ENCODE data around the gene PSKH1. TPM values are rescaled to one million over a fixed set of nuclear protein-coding genes. Genes with fewer than 3 reads are reported as not detected.

PSKH1 gene
- total and polyA plus RNA-seq, 2 experiments from 2014 or later = 29.2 to 44.6 TPM

GRCh38 chr16:67941469-67942199, 48.6 kb downstream of the PSKH1 start:
- H2AFZ ChIP-seq = no peak overlapping the region
- no peaks in the 10 kb centered on the region for H3K9me3 ChIP-seq (ENCODE audit: low read depth)
- no peak overlapping the region for H3K4me2 ChIP-seq
- DNase-seq (ENCODE audit: low spot score) = no peak
- WGBS (ENCODE audit: low lambda C conversion rate, missing lambda C conversion rate) = 91% methylated on average over 9 of the region's 9 CpGs
- no peaks in the 10 kb centered on the region for H4K20me1 ChIP-seq (ENCODE audit: insufficient read depth, poor library complexity, severe bottlenecking)
- TF ChIP-seq EZH2phosphoT487 (IDR thresholded peaks at IDR 0.05; ENCODE audit: low read depth, severe bottlenecking, unreplicated experiment) (no peak), EZH2 (IDR thresholded peaks at IDR 0.05; ENCODE audit: borderline replicate concordance) (no peak), CTCF (IDR thresholded peaks at IDR 0.05; ENCODE audit: poor library complexity) (no peak)
- no peaks in the 10 kb centered on the region for H3K36me3 ChIP-seq (replicated peaks; ENCODE audit: insufficient read depth, low read depth)
- H3K27me3 ChIP-seq = no peaks in the 10 kb centered on the region
- no peak overlapping the region for H3K4me3 ChIP-seq
- peaks cover 8% of the 10 kb centered on the region for H3K4me1 ChIP-seq (ENCODE audit: insufficient read depth)
- peaks cover 24% of the 10 kb centered on the region for H3K79me2 ChIP-seq
- H3K9me2 ChIP-seq (replicated peaks; ENCODE audit: insufficient read depth) = no peaks in the 10 kb centered on the region
- no peak overlapping the region for H3K27ac ChIP-seq

- Histone ChIP-seq H3K4me1 (ENCODE audit: insufficient read depth) (peaks cover 4% of the 10 kb centered on the region), H3K36me3 (replicated peaks; ENCODE audit: insufficient read depth, low read depth) (no peaks in the 10 kb centered on the region), H3K79me2 (peaks cover 23% of the 10 kb centered on the region), H2AFZ (no peak overlapping the region), H3K27me3 (no peaks in the 10 kb centered on the region), H3K4me3 (no peak overlapping the region), H3K9me2 (replicated peaks; ENCODE audit: insufficient read depth) (no peaks in the 10 kb centered on the region), H3K4me2 (no peak overlapping the region), H3K9me3 (ENCODE audit: low read depth) (no peaks in the 10 kb centered on the region), H4K20me1 (ENCODE audit: insufficient read depth, poor library complexity, severe bottlenecking) (no peaks in the 10 kb centered on the region), H3K27ac (no peak overlapping the region)
- 84% methylated on average over 6 of the region's 6 CpGs for WGBS (ENCODE audit: low lambda C conversion rate, missing lambda C conversion rate)
- DNase-seq (ENCODE audit: low spot score) = peak; percentile 55
- TF ChIP-seq EZH2 (IDR thresholded peaks at IDR 0.05; ENCODE audit: borderline replicate concordance) (no peak), EZH2phosphoT487 (IDR thresholded peaks at IDR 0.05; ENCODE audit: low read depth, severe bottlenecking, unreplicated experiment) (no peak), CTCF (IDR thresholded peaks at IDR 0.05; ENCODE audit: poor library complexity) (peak; percentile 53)
Observed at GRCh38 chr16:67942200-67942509, 49.1 kb downstream of the PSKH1 start.

GRCh38 chr16:67942510-67943255, 49.6 kb downstream of the PSKH1 start:
- WGBS (ENCODE audit: low lambda C conversion rate, missing lambda C conversion rate) = 96% methylated on average over 27 of the region's 27 CpGs
- no peaks in the 10 kb centered on the region for H3K4me1 ChIP-seq (ENCODE audit: insufficient read depth)
- peaks cover 18% of the 10 kb centered on the region for H3K79me2 ChIP-seq
- H2AFZ ChIP-seq = no peak overlapping the region
- H3K4me3 ChIP-seq = no peak overlapping the region
- no peaks in the 10 kb centered on the region for H4K20me1 ChIP-seq (ENCODE audit: insufficient read depth, poor library complexity, severe bottlenecking)
- H3K36me3 ChIP-seq (replicated peaks; ENCODE audit: insufficient read depth, low read depth) = no peaks in the 10 kb centered on the region
- no peaks in the 10 kb centered on the region for H3K9me2 ChIP-seq (replicated peaks; ENCODE audit: insufficient read depth)
- H3K27me3 ChIP-seq = no peaks in the 10 kb centered on the region
- no peak for DNase-seq (ENCODE audit: low spot score)
- no peaks in the 10 kb centered on the region for H3K9me3 ChIP-seq (ENCODE audit: low read depth)
- no peak overlapping the region for H3K4me2 ChIP-seq
- H3K27ac ChIP-seq = no peak overlapping the region
- TF ChIP-seq EZH2phosphoT487 (IDR thresholded peaks at IDR 0.05; ENCODE audit: low read depth, severe bottlenecking, unreplicated experiment) (no peak), CTCF (IDR thresholded peaks at IDR 0.05; ENCODE audit: poor library complexity) (no peak), EZH2 (IDR thresholded peaks at IDR 0.05; ENCODE audit: borderline replicate concordance) (no peak)
